GM12892 (cell line): ENCODE measurements around the gene COA1.

Experiments
- POLR2A ChIP-seq: IDR thresholded peaks from 2 replicates; pipeline ENCODE4 v1.6.1; 2011; ENCODE audit warnings: low read depth, low read length, control low read depth
- POLR2AphosphoS5 ChIP-seq: IDR thresholded peaks from 2 replicates; pipeline ENCODE4 v1.6.1; 2011; ENCODE audit warnings: low read depth, low read length, control low read depth

- no peak for TF ChIP-seq POLR2AphosphoS5
- TF ChIP-seq POLR2A, result no peak
Measured at GRCh38 chr7:43636093-43636492, 93.2 kb downstream of the COA1 start.
